Breast epithelium (tissue), 3 donors: Measurements from ENCODE around the gene HTT.

Experiments used
- POLR2A ChIP-seq: fragments of 450-650 bp; IDR thresholded peaks from one replicate; pipeline ENCODE4 v1.6.1; 2016; ENCODE audit warnings: antibody characterized with exemption, mild to moderate bottlenecking, moderate library complexity
- TF ChIP-seq, protein P1 (sequence below), 3 donors: fragments of 450-650 bp; IDR thresholded peaks; one replicate each; pipeline ENCODE4 v1.5.1; 2016 to 2017; ENCODE audit warnings: antibody characterized with exemption in 3 of 3, mild to moderate bottlenecking in 3 of 3, moderate library complexity in 3 of 3

GRCh38 chr4:3236326-3236878 lies 161.9 kb downstream of the HTT start:
- TF ChIP-seq, protein P1, sequence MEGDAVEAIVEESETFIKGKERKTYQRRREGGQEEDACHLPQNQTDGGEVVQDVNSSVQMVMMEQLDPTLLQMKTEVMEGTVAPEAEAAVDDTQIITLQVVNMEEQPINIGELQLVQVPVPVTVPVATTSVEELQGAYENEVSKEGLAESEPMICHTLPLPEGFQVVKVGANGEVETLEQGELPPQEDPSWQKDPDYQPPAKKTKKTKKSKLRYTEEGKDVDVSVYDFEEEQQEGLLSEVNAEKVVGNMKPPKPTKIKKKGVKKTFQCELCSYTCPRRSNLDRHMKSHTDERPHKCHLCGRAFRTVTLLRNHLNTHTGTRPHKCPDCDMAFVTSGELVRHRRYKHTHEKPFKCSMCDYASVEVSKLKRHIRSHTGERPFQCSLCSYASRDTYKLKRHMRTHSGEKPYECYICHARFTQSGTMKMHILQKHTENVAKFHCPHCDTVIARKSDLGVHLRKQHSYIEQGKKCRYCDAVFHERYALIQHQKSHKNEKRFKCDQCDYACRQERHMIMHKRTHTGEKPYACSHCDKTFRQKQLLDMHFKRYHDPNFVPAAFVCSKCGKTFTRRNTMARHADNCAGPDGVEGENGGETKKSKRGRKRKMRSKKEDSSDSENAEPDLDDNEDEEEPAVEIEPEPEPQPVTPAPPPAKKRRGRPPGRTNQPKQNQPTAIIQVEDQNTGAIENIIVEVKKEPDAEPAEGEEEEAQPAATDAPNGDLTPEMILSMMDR (IDR thresholded peaks at IDR 0.05) = no peak
- TF ChIP-seq POLR2A = no peak
